Neural progenitor cell (in vitro differentiated cells): ENCODE measurements around the gene ITGA8.

Experiments used
- EZH2 ChIP-seq: fragments of 200-600 bp; sonication (generic); IDR thresholded peaks from 2 replicates; pipeline ENCODE4 v1.6.1; 2017; ENCODE audit warnings: antibody characterized with exemption, mild to moderate bottlenecking, moderate library complexity
- EZH2phosphoT487 ChIP-seq: fragments of 200-600 bp; sonication (generic); IDR thresholded peaks from 2 replicates; pipeline ENCODE4 v1.6.1; 2017; ENCODE audit warnings: antibody characterized with exemption
- TF ChIP-seq, protein P1 (sequence below): fragments of 200-600 bp; sonication (generic); IDR thresholded peaks from 2 replicates; pipeline ENCODE4 v1.5.1; 2017; ENCODE audit warnings: antibody characterized with exemption, mild to moderate bottlenecking

- TF ChIP-seq, protein P1, sequence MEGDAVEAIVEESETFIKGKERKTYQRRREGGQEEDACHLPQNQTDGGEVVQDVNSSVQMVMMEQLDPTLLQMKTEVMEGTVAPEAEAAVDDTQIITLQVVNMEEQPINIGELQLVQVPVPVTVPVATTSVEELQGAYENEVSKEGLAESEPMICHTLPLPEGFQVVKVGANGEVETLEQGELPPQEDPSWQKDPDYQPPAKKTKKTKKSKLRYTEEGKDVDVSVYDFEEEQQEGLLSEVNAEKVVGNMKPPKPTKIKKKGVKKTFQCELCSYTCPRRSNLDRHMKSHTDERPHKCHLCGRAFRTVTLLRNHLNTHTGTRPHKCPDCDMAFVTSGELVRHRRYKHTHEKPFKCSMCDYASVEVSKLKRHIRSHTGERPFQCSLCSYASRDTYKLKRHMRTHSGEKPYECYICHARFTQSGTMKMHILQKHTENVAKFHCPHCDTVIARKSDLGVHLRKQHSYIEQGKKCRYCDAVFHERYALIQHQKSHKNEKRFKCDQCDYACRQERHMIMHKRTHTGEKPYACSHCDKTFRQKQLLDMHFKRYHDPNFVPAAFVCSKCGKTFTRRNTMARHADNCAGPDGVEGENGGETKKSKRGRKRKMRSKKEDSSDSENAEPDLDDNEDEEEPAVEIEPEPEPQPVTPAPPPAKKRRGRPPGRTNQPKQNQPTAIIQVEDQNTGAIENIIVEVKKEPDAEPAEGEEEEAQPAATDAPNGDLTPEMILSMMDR = no peak
- TF ChIP-seq EZH2 (no peak), EZH2phosphoT487 (no peak)
Observed at GRCh38 chr10:15570738-15571339, 148.9 kb downstream of the ITGA8 start.
